Coronary artery (tissue), 2 donors: Measurements from ENCODE around the gene HRH3.

Experiments used
- DNase-seq: peaks from one replicate; pipeline ENCODE4 v3.0.0-alpha.2; 2017; ENCODE audit warnings: low spot score
- H3K27ac ChIP-seq, 2 donors: fragments of 200-600 bp; sonication (generic); one replicate each; pipeline ENCODE4 v1.5.1; 2016 to 2019
- H3K4me3 ChIP-seq: fragments of 200-600 bp; sonication (generic); 2 replicates; pipeline ENCODE4 v1.5.1; 2016; ENCODE audit warnings: mild to moderate bottlenecking, moderate library complexity
- TF ChIP-seq, protein P1 (sequence below): fragments of 200-600 bp; sonication (generic); IDR thresholded peaks from one replicate; pipeline ENCODE4 v1.5.1; 2019; ENCODE audit warnings: antibody characterized with exemption

Gene HRH3

DNA sequence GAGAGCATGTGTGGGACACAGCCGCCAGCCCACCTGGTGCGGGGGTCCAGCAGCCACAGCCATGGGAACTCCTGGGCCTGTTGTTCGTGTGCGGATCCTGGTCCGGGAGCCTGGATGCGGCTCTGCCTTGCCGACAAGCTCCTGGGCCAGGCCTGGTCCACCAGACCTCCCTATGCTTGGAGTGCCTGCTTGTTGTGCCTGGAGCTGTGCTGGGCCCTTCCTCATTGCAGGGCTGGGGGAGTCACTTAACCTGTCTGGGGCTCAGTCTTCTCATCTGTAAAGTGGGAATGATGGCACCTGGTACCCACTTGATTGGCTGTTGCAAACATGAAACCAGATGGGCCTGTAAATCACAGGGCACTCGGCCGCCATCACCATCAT, 15.7 kb upstream of the HRH3 start:
- TF ChIP-seq, protein P1, sequence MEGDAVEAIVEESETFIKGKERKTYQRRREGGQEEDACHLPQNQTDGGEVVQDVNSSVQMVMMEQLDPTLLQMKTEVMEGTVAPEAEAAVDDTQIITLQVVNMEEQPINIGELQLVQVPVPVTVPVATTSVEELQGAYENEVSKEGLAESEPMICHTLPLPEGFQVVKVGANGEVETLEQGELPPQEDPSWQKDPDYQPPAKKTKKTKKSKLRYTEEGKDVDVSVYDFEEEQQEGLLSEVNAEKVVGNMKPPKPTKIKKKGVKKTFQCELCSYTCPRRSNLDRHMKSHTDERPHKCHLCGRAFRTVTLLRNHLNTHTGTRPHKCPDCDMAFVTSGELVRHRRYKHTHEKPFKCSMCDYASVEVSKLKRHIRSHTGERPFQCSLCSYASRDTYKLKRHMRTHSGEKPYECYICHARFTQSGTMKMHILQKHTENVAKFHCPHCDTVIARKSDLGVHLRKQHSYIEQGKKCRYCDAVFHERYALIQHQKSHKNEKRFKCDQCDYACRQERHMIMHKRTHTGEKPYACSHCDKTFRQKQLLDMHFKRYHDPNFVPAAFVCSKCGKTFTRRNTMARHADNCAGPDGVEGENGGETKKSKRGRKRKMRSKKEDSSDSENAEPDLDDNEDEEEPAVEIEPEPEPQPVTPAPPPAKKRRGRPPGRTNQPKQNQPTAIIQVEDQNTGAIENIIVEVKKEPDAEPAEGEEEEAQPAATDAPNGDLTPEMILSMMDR, result no peak
- H3K4me3 ChIP-seq, result no peak overlapping the region
- DNase-seq, result no peak
- no peak overlapping the region for H3K27ac ChIP-seq

- Histone ChIP-seq H3K27ac (no peak overlapping the region), H3K4me3 (no peak overlapping the region)
- TF ChIP-seq, protein P1, result no peak
- no peak for DNase-seq
Observed at GRCh38 chr20:62235001-62235776, 15.1 kb upstream of the HRH3 start.

- TF ChIP-seq, protein P1, result no peak
- Histone ChIP-seq H3K4me3 (no peak overlapping the region), H3K27ac (no peak overlapping the region)
- no peak for DNase-seq
Observed at GRCh38 chr20:62234339-62234738, 14.3 kb upstream of the HRH3 start.

DNA sequence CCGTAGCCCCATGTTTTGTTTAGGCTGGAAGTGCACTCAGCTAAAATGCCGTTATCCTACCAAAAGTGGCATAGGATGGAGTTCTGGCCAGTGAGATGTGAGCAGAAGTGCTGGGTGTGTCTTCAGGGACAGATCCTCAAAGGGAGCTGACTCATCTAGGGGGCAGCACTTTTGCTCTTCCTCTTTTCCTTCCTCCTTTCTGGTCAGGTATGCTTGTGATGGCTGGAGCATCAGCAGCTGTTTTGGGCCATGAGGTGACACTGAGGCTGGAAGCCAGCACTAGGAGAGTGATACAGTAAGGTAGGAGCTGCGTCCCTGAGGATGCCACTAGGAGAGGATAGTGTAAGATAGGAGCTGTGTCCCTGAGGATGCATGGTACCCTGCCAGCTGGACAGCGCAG, 13.6 kb upstream of the HRH3 start:
- DNase-seq, result no peak
- H3K27ac ChIP-seq, result no peak overlapping the region
- no peak overlapping the region for H3K4me3 ChIP-seq
- TF ChIP-seq, protein P1, result no peak

DNA sequence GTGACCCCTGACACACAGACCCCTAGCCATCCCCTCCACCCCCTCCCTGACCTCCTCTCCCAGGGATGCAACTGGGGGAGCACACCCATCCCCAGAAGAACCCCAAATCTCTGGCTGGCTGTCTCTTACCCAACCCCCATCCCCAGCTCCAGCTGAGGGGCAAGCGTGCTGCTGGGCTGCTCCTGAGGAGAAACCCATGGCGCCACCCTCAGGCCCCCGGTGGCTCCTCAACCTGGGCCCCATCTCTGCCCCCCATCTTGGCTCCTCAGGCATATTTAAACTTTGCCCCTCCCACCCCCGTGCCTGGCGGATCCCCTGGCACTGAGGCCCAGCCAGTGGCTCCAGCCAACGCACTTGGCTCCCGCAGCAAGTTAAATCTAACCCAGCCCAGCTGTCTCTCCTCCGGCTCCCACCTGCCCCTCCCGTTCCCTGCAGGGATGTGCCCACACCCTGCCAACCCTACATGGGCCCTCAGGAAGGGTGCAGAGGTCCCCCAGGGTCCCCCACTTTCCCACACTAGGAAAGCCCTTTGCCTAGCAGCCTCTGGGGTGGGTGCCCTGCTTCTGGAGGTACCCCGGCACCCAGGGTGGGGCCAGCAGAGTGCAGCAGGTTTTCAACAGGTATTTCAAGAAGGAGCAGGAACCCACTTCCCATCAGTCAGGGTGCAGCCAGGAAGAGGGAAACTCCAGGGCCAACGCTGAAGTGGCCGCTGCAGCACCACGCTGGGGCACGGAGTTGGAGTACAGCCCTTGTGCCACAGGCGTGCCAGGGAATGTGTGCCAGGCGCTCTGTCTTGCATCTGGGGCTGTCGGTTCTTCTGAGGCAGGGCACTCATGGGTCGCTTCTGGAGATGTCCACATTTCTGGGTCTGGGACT, 12.9 kb upstream of the HRH3 start:
- no peak overlapping the region for H3K27ac ChIP-seq
- TF ChIP-seq, protein P1, result no peak
- DNase-seq, result no peak
- H3K4me3 ChIP-seq, result no peak overlapping the region

DNA sequence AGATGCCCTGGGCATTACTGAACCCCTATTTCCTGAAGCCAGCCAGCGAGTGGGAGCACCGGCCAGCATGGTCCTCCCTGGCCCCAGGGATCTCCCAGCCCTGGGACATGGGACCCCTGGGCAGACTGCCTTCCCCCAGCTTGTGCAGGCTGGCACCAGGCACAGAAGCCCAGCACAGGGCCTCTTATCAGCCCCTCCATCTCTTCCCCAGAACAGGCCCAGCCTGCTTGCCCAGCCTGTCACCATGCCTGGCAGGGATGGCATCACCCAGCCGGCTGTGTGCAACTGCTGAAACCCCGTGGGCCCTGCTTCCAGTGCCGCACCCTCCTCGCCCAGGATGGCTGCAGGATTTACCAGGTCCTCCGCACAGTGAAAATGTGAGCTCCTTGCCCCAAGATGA, 12.1 kb upstream of the HRH3 start:
- TF ChIP-seq, protein P1, result no peak
- no peak for DNase-seq
- Histone ChIP-seq H3K27ac (no peak overlapping the region), H3K4me3 (no peak overlapping the region)

DNA sequence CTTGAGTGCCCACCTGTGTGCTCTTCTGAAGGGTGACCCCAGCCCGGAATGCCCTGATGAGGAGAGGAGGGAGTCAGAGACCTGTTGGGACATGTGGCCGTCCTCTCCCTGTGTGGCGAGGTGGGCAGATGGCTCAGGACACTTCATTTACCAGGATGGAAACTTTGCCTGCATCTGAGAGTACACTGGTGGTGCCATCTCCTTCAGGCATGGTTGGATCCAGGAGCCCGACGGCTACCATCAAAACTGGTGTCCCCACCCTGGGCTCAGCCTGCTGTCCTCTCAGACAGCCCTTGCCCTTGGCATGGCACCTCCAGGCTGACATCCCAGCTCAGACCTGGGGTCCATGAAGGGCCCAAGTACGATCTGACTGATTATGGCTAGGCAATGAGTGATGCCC, 11.2 kb upstream of the HRH3 start:
- no peak for DNase-seq

More for the DNA sequence above, 11.2 kb upstream of the HRH3 start:
- no peak overlapping the region for H3K4me3 ChIP-seq
- no peak overlapping the region for H3K27ac ChIP-seq
- TF ChIP-seq, protein P1, result no peak
